Endothelial cell of umbilical vein (primary cell): ENCODE data around the gene AURKAIP1. TPM values are rescaled to one million over a fixed set of nuclear protein-coding genes. Genes with fewer than 3 reads are reported as not detected.

Source experiments
- BruUV-seq: library from RNA; stranded (reverse); fragments of 400-500 nt; replicated peaks from 2 replicates; lab custom pipeline; 2021; lab: Mats Ljungman, UMichigan
- CTCF ChIA-PET: fragments of 300-600, 350-600 bp; sonication (Branson Sonifier 250); formaldehyde crosslinking; loops from one replicate; lab custom pipeline; 2021; ENCODE audit warnings: antibody characterized with exemption, inconsistent platforms; lab: Charles Lee
- POLR2A ChIA-PET: fragments of 300-600, 350-600 bp; sonication (Branson Sonifier 250); formaldehyde crosslinking; loops from one replicate; lab custom pipeline; 2021; ENCODE audit warnings: antibody characterized with exemption, inconsistent platforms; lab: Charles Lee
- DNase-seq: peaks from one replicate; pipeline ENCODE4 v3.0.0-alpha.2; 2011; ENCODE audit warnings: low read depth, low spot score
- FAIRE-seq: peaks from 2 replicates; lab custom pipeline; 2011; peaks lifted over from hg19 to GRCh38; lab: Jason Lieb, UNC
- H2AFZ ChIP-seq: 2 replicates; pipeline ENCODE4 v1.6.0; 2012; ENCODE audit warnings: low read depth, low read length, control low read depth, inconsistent platforms
- H3K27ac ChIP-seq: 2 replicates; pipeline ENCODE4 v1.5.1; 2011; ENCODE audit warnings: low read depth, mild to moderate bottlenecking, control low read depth, low read length, moderate library complexity; ENCODE audit not compliant: insufficient read depth
- H3K27me3 ChIP-seq, 2 experiments: 2 replicates each; pipeline versions ENCODE4 v1.6.0 to v1.6.1; 2011; ENCODE audit warnings: low read length in 2 of 2, mixed read lengths in 1 of 2; ENCODE audit not compliant: control insufficient read depth in 2 of 2, insufficient read depth in 2 of 2
- H3K36me3 ChIP-seq, 2 experiments: 2 replicates in 1 of 2; 3 replicates in 1 of 2; pipeline ENCODE4 v1.5.1; 2011; ENCODE audit warnings: low read length in 2 of 2, mild to moderate bottlenecking in 1 of 2, moderate library complexity in 1 of 2; ENCODE audit not compliant: control insufficient read depth in 2 of 2, insufficient read depth in 2 of 2; ENCODE audit errors: extremely low read depth in 1 of 2
- H3K4me1 ChIP-seq: 3 replicates; pipeline ENCODE4 v1.5.1; 2011; ENCODE audit warnings: mild to moderate bottlenecking, low read length; ENCODE audit not compliant: control insufficient read depth, insufficient read depth; ENCODE audit errors: extremely low read depth
- H3K4me2 ChIP-seq: 2 replicates; pipeline ENCODE4 v1.6.1; 2011; ENCODE audit warnings: low read length, control low read depth, mixed read lengths; ENCODE audit not compliant: insufficient read depth
- H3K4me3 ChIP-seq, 3 experiments: fragments of 200-600 bp in 1 of 3; sonication (generic), shearing (Covaris generic) in 1 of 3; replicated peaks in 1 of 3; 2 replicates each; pipeline ENCODE4 v1.5.1; 2011 to 2016; ENCODE audit warnings: control low read depth in 3 of 3, low read length in 3 of 3, mild to moderate bottlenecking in 2 of 3, inconsistent platforms in 1 of 3, low read depth in 1 of 3, moderate library complexity in 1 of 3; ENCODE audit not compliant: insufficient read depth in 1 of 3
- H3K79me2 ChIP-seq: 2 replicates; pipeline ENCODE4 v1.6.0; 2012; ENCODE audit warnings: low read length, inconsistent platforms; ENCODE audit not compliant: control insufficient read depth, insufficient read depth
- H3K9ac ChIP-seq: replicated peaks from 2 replicates; pipeline ENCODE3; 2011; ENCODE audit warnings: low read length, control low read depth; ENCODE audit not compliant: insufficient read depth; ENCODE audit errors: extremely low read depth
- H3K9me1 ChIP-seq: replicated peaks from 3 replicates; pipeline ENCODE4 v1.6.0; 2011; ENCODE audit warnings: mild to moderate bottlenecking, low read length; ENCODE audit not compliant: control insufficient read depth, insufficient read depth; ENCODE audit errors: extremely low read depth
- H3K9me3 ChIP-seq: replicated peaks from 2 replicates; pipeline ENCODE4 v1.5.1; 2012; ENCODE audit warnings: low read length, inconsistent platforms; ENCODE audit not compliant: control insufficient read depth, insufficient read depth
- H4K20me1 ChIP-seq: replicated peaks from 2 replicates; pipeline ENCODE3; 2011; ENCODE audit warnings: mild to moderate bottlenecking, low read length; ENCODE audit not compliant: control insufficient read depth, insufficient read depth; ENCODE audit errors: extremely low read depth
- EZH2 ChIP-seq: IDR thresholded peaks from 2 replicates; pipeline ENCODE4 v1.6.1; 2012; ENCODE audit warnings: borderline replicate concordance, low read depth, mild to moderate bottlenecking, moderate library complexity, low read length, inconsistent platforms; ENCODE audit not compliant: severe bottlenecking
- FOS ChIP-seq: IDR thresholded peaks from 2 replicates; pipeline ENCODE4 v1.6.1; 2011; ENCODE audit warnings: mild to moderate bottlenecking, low read length, moderate library complexity, borderline replicate concordance; ENCODE audit not compliant: insufficient read depth
- GATA2 ChIP-seq: IDR thresholded peaks from 2 replicates; pipeline ENCODE4 v1.7.0; 2011; ENCODE audit warnings: low read depth, mild to moderate bottlenecking, moderate library complexity, mixed read lengths, low read length; ENCODE audit not compliant: insufficient read length, insufficient read depth
- JUN ChIP-seq: IDR thresholded peaks from 2 replicates; pipeline ENCODE4 v1.6.1; 2011; ENCODE audit warnings: borderline replicate concordance, low read depth; ENCODE audit not compliant: insufficient read length, insufficient read depth
- MYC ChIP-seq: IDR thresholded peaks from one replicate; pipeline ENCODE4 v1.6.1; 2011; ENCODE audit warnings: mild to moderate bottlenecking, low read depth, low read length
- POLR2A ChIP-seq: IDR thresholded peaks from 2 replicates; pipeline ENCODE4 v1.6.1; 2012; ENCODE audit warnings: low read depth, mild to moderate bottlenecking, control low read depth, low read length
- POLR2AphosphoS5 ChIP-seq: IDR thresholded peaks from 2 replicates; pipeline ENCODE4 v1.6.1; 2012; ENCODE audit warnings: low read depth, mild to moderate bottlenecking, control low read depth, low read length, moderate library complexity; ENCODE audit not compliant: insufficient read depth
- dilution Hi-C: fragments of 300-500 bp; cut with MboI; formaldehyde crosslinking; loops from one replicate; pipeline ENCODE4 v1.15.0; 2019; ENCODE audit warnings: low sequenced_read_pairs; ENCODE audit not compliant: extremely low pct_ligation_motif_present
- intact Hi-C: fragments of 100-400 bp; cut with micrococcal nuclease; formaldehyde crosslinking; loops from one replicate; pipeline ENCODE4 v1.10.0; 2022
- polyA plus RNA-seq, 4 experiments: library from polyadenylated mRNA; depleted of rRNA in 3 of 4; stranded (reverse) in 3 of 4; unstranded in 1 of 4; fragments of >200 nt; gene quantifications; 2 replicates each; pipeline versions ENCODE4 v1.2.1 to v1.2.3, GENCODE V29; 2011 to 2012; ENCODE audit warnings: missing spikeins in 1 of 4
- total RNA-seq: library from RNA; stranded (reverse); gene quantifications from 2 replicates; pipeline ENCODE4 v1.2.3, GENCODE V29; 2021
- TF ChIP-seq, protein P1 (sequence below): IDR thresholded peaks from 2 replicates; pipeline ENCODE4 v1.6.1; 2011; ENCODE audit not compliant: insufficient read depth, insufficient read length
- TF ChIP-seq, protein P2 (sequence below), 2 donors: IDR thresholded peaks; 1 replicate in 1 of 2; 2 replicates in 1 of 2; pipeline ENCODE4 v1.5.1; 2011; ENCODE audit warnings: low read length in 2 of 2, mild to moderate bottlenecking in 2 of 2, moderate library complexity in 2 of 2, control low read depth in 1 of 2, inconsistent platforms in 1 of 2, low read depth in 1 of 2; ENCODE audit not compliant: insufficient read depth in 1 of 2; ENCODE audit errors: extremely low read depth in 1 of 2

Gene AURKAIP1
- total and polyA plus RNA-seq, 2 donors (not counting 3 experiments of a cell fraction or from before 2014, with no cell fraction given), result 73.3 to 151 TPM

DNA sequence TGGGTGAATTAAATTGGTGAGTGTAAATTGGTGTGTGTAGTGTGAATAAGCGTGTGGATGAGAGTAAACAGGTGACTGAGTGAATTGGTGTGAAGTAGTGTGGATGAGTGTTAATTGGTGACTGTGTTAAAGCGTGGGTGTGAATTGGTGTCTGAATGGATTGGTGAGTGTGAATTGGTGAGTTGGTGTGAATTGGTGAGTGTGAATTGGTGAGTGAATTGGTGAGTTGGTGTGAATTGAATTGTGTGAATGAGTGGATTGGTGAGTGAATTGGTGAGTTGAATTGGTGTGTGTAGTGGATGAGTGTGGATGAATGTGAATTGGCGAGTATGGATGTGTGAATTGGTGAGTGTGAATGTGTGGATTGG is 8.3 kb downstream of the AURKAIP1 start:
- no peaks in the 10 kb centered on the region for H3K9me1 ChIP-seq
- DNase-seq, result no peak
- H3K4me2 ChIP-seq, result no peak overlapping the region
- no peak overlapping the region for H2AFZ ChIP-seq
- CTCF ChIA-PET, result no interaction called here
- no peak overlapping the region for H3K27ac ChIP-seq
- intact Hi-C loops (no loop called here), dilution Hi-C loops (no loop called here)
- POLR2A ChIA-PET, result no interaction called here
- no peaks in the 10 kb centered on the region for H3K36me3 ChIP-seq
- H3K9me3 ChIP-seq, result peaks cover 3% of the 10 kb centered on the region
- no peak overlapping the region for H3K9ac ChIP-seq
- no peak overlapping the region for H3K4me3 ChIP-seq
- no TSS peak for BruUV-seq
- H4K20me1 ChIP-seq, result no peaks in the 10 kb centered on the region
- H3K79me2 ChIP-seq, result no peaks in the 10 kb centered on the region
- H3K27me3 ChIP-seq, result no peaks in the 10 kb centered on the region
- TF ChIP-seq MYC (no peak), JUN (no peak), GATA2 (no peak), FOS (no peak), POLR2AphosphoS5 (no peak), POLR2A (no peak)
- FAIRE-seq, result no peak
- no peaks in the 10 kb centered on the region for H3K4me1 ChIP-seq

DNA sequence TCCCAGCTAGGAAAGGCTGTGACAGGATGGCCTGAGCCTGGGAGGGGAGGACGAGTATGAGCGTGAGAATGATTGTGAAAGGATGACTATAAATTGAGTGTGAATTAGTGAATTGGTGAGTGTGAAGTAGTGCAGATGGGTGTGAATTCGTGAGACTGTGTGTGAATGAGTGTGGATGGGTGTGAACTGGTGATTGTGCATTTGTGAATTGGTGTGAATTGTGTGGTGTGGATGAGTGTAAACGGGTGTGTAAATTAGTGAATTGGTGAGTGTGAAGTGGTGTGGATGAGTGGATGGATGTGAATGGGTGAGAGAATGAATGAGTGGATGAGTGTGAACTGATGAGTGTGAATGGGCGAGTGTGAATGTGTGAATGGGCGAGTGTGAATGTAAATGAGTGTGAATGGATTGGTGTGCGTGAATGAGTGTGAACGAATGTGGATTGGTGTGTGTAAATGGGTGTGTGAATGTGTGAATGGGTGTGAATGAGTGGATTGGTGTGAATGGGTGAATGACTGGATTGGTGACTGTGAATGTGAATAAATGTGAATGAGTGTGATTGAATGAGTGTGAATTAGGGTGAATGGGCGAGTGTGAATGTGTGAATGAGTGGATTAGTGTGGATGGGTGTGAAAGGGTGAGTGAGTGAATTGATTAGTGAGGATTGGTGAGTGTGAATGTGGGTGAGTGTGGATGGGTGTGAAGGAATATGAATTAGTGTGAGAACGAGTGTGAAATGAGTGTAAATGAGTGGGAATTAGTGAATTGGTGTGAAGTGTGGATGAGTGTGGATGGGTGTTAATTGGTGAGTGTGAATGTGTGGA is 8.9 kb downstream of the AURKAIP1 start:
- no peak overlapping the region for H3K4me3 ChIP-seq
- H3K4me2 ChIP-seq, result no peak overlapping the region
- no peak overlapping the region for H3K9ac ChIP-seq
- POLR2A ChIA-PET, result interaction anchor here (1.1 to 1.3 kb wide), 2 partner anchors 9 to 11 kb away, joined by 3 read pairs; partner anchors contain the start of gene AURKAIP1
- dilution Hi-C loops, result no loop called here
- H4K20me1 ChIP-seq, result no peaks in the 10 kb centered on the region
- H3K27me3 ChIP-seq, result no peaks in the 10 kb centered on the region
- no TSS peak for BruUV-seq
- H3K4me1 ChIP-seq, result no peaks in the 10 kb centered on the region
- CTCF ChIA-PET, result no interaction called here
- no peaks in the 10 kb centered on the region for H3K9me1 ChIP-seq
- H3K36me3 ChIP-seq, result no peaks in the 10 kb centered on the region
- no peak for FAIRE-seq
- intact Hi-C loops, result no loop called here
- no peak for DNase-seq
- no peak overlapping the region for H3K27ac ChIP-seq
- TF ChIP-seq GATA2 (no peak), EZH2 (no peak), MYC (no peak), JUN (no peak), POLR2AphosphoS5 (no peak), FOS (no peak), POLR2A (no peak)
- TF ChIP-seq, protein P1, sequence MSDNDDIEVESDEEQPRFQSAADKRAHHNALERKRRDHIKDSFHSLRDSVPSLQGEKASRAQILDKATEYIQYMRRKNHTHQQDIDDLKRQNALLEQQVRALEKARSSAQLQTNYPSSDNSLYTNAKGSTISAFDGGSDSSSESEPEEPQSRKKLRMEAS, result no peak
- TF ChIP-seq, protein P2, sequence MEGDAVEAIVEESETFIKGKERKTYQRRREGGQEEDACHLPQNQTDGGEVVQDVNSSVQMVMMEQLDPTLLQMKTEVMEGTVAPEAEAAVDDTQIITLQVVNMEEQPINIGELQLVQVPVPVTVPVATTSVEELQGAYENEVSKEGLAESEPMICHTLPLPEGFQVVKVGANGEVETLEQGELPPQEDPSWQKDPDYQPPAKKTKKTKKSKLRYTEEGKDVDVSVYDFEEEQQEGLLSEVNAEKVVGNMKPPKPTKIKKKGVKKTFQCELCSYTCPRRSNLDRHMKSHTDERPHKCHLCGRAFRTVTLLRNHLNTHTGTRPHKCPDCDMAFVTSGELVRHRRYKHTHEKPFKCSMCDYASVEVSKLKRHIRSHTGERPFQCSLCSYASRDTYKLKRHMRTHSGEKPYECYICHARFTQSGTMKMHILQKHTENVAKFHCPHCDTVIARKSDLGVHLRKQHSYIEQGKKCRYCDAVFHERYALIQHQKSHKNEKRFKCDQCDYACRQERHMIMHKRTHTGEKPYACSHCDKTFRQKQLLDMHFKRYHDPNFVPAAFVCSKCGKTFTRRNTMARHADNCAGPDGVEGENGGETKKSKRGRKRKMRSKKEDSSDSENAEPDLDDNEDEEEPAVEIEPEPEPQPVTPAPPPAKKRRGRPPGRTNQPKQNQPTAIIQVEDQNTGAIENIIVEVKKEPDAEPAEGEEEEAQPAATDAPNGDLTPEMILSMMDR (IDR thresholded peaks at IDR 0.05; ENCODE audit: extremely low read depth in 1 of 2, insufficient read depth in 1 of 2, low read depth in 1 of 2, low read length in 2 of 2), result no peak
- H3K9me3 ChIP-seq, result peaks cover 3% of the 10 kb centered on the region
- no peaks in the 10 kb centered on the region for H3K79me2 ChIP-seq
- H2AFZ ChIP-seq, result no peak overlapping the region
